HCT116 (cell line): Measurements from ENCODE around the gene RCL1.

Experiments used
- CEBPB ChIP-seq: IDR thresholded peaks from 2 replicates; pipeline ENCODE4 v1.6.1; 2012; ENCODE audit warnings: low read depth
- JUND ChIP-seq: IDR thresholded peaks from 2 replicates; pipeline ENCODE4 v1.6.1; 2012

DNA sequence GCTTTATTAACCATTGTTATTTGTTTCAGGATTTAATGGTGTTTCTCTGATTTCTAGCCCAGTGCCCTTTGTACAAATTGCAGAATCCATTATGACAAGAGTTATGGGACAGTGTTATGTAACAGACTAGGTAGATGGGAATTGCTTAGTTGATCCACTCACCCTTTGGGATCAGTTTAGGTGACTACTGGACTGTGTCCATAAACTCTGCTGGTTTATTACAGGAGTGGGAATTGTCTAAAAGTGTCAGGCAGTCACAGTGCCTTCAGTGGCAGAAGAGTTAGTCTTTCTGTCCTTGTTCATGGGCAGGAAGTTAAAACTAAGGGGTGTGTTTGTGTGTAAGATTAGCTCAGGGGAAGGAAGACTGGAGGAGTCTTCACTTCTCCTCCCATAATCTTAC is 29.3 kb downstream of the RCL1 start:
- no peak for TF ChIP-seq JUND
- no peak for TF ChIP-seq CEBPB
